Esophagus squamous epithelium (tissue), 5 donors: ENCODE measurements around the gene CHRNA4. TPM values are rescaled to one million over a fixed set of nuclear protein-coding genes. Genes with fewer than 3 reads are reported as not detected.

ENCODE experiments used
- DNase-seq: peaks from one replicate; lab custom pipeline; 2025; lab: John Stamatoyannopoulos, UW
- H3K27ac ChIP-seq, 4 donors: fragments of 200-600 bp; sonication (generic); one replicate each; pipeline ENCODE4 v1.5.1; 2016 to 2019; ENCODE audit warnings: mild to moderate bottlenecking in 1 of 4
- H3K27me3 ChIP-seq, 4 donors: fragments of 200-600 bp; sonication (generic); 1 replicate in 3 of 4; 2 replicates in 1 of 4; pipeline versions ENCODE4 v1.5.1 to v1.6.0; 2017 to 2021; ENCODE audit warnings: antibody characterized with exemption in 1 of 4
- H3K36me3 ChIP-seq, 3 donors: fragments of 200-600 bp; sonication (generic); one replicate each; pipeline ENCODE4 v1.5.1; 2016 to 2019
- H3K4me1 ChIP-seq, 3 donors: fragments of 200-600 bp; sonication (generic); one replicate each; pipeline ENCODE4 v1.5.1; 2017 to 2019
- H3K4me3 ChIP-seq, 4 donors: fragments of 200-600 bp; sonication (generic); 1 replicate in 3 of 4; 2 replicates in 1 of 4; pipeline ENCODE4 v1.5.1; 2016 to 2019; ENCODE audit warnings: mild to moderate bottlenecking in 2 of 4, moderate library complexity in 1 of 4
- H3K9me3 ChIP-seq, 3 donors: fragments of 200-600 bp; sonication (generic); one replicate each; pipeline ENCODE4 v1.5.1; 2016 to 2019
- CTCF ChIP-seq, 6 experiments: fragments of 450-650 bp in 4 of 6; fragments of 200-600 bp in 2 of 6; sonication (generic) in 2 of 6; IDR thresholded peaks; one replicate each; pipeline ENCODE4 v1.5.1; 2016 to 2019; ENCODE audit warnings: antibody characterized with exemption in 6 of 6, mild to moderate bottlenecking in 4 of 6, moderate library complexity in 4 of 6
- POLR2A ChIP-seq, 4 donors: fragments of 450-650 bp; IDR thresholded peaks; one replicate each; pipeline ENCODE4 v1.6.1; 2017; ENCODE audit warnings: antibody characterized with exemption in 4 of 4, mild to moderate bottlenecking in 4 of 4, moderate library complexity in 3 of 4
- WGBS, 2 donors: methylation state at CpG; one replicate each; pipeline ENCODE4 v1.1.5; 2018; 5-methylcytosine and 5-hydroxymethylcytosine counted together
- intact Hi-C: fragments of 100-400 bp; cut with DNase I; formaldehyde crosslinking; loops from one replicate; pipeline ENCODE4 v1.15.0; 2022
- total RNA-seq, 4 donors: library from RNA; depleted of rRNA; stranded (reverse); fragments of >200 nt; gene quantifications; one replicate each; pipeline ENCODE4 v1.1.0, GENCODE V29; 2016
- donor health status: DM: yes; HTN: yes; CAD: no.

CHRNA4 gene
- total RNA-seq, 4 donors from 2014 or later, result not detected

GRCh38 chr20:63387393-63387792, 26.2 kb upstream of the CHRNA4 start:
- peaks cover 0 to 46% (median 0%) of the 10 kb centered on the region in 4 donors for H3K27me3 ChIP-seq
- no peak for DNase-seq
- H3K36me3 ChIP-seq, result no peaks in the 10 kb centered on the region
- TF ChIP-seq CTCF (IDR thresholded peaks at IDR 0.05) (no peak), POLR2A (IDR thresholded peaks at IDR 0.05) (no peak)
- peaks cover 0 to 18% (median 10%) of the 10 kb centered on the region in 3 donors for H3K9me3 ChIP-seq
- H3K4me1 ChIP-seq, result no peaks in the 10 kb centered on the region
- H3K4me3 ChIP-seq, result no peak overlapping the region
- no peak overlapping the region for H3K27ac ChIP-seq
- intact Hi-C loops, result no loop called here
- 91 to 95% methylated on average over 13 of the region's 13 CpGs for WGBS, 2 donors

GRCh38 chr20:63386491-63386890, 25.3 kb upstream of the CHRNA4 start:
- Histone ChIP-seq H3K4me3 (no peak overlapping the region), H3K27me3 (peaks cover 0 to 46% (median 0%) of the 10 kb centered on the region in 4 donors), H3K4me1 (no peaks in the 10 kb centered on the region), H3K36me3 (no peaks in the 10 kb centered on the region), H3K9me3 (peaks cover 0 to 18% (median 10%) of the 10 kb centered on the region in 3 donors), H3K27ac (no peak overlapping the region)
- no peak for DNase-seq
- intact Hi-C loops, result no loop called here
- 86 to 90% methylated on average over 15 to 18 of the region's 18 CpGs for WGBS, 2 donors
- no peak for TF ChIP-seq POLR2A (IDR thresholded peaks at IDR 0.05)
- TF ChIP-seq CTCF (IDR thresholded peaks at IDR 0.05), result no peak

GRCh38 chr20:63385819-63386218, 24.7 kb upstream of the CHRNA4 start:
- H3K9me3 ChIP-seq, result peaks cover 0 to 18% (median 10%) of the 10 kb centered on the region in 3 donors
- H3K36me3 ChIP-seq, result no peaks in the 10 kb centered on the region
- WGBS, 2 donors, result 72 to 82% methylated on average over 6 of the region's 6 CpGs
- no peak for DNase-seq
- H3K4me1 ChIP-seq, result no peaks in the 10 kb centered on the region
- intact Hi-C loops, result no loop called here
- no peak overlapping the region for H3K27ac ChIP-seq
- H3K27me3 ChIP-seq, result peaks cover 0 to 48% (median 0%) of the 10 kb centered on the region in 4 donors
- TF ChIP-seq POLR2A (IDR thresholded peaks at IDR 0.05) (no peak), CTCF (IDR thresholded peaks at IDR 0.05) (no peak)
- no peak overlapping the region for H3K4me3 ChIP-seq

- H3K4me3 ChIP-seq, result no peak overlapping the region
- peaks cover 0 to 14% (median 10%) of the 10 kb centered on the region in 3 donors for H3K9me3 ChIP-seq
- H3K4me1 ChIP-seq, result no peaks in the 10 kb centered on the region
- intact Hi-C loops, result no loop called here
- TF ChIP-seq POLR2A (IDR thresholded peaks at IDR 0.05) (no peak), CTCF (IDR thresholded peaks at IDR 0.05) (no peak)
- DNase-seq, result no peak
- H3K27me3 ChIP-seq, result peaks cover 0 to 61% (median 0%) of the 10 kb centered on the region in 4 donors
- 71 to 82% methylated on average over 11 to 14 of the region's 18 CpGs for WGBS, 2 donors
- no peak overlapping the region for H3K27ac ChIP-seq
- no peaks in the 10 kb centered on the region for H3K36me3 ChIP-seq
Measured at GRCh38 chr20:63384336-63384735, 23.2 kb upstream of the CHRNA4 start.

GRCh38 chr20:63383556-63383955, 22.4 kb upstream of the CHRNA4 start:
- Histone ChIP-seq H3K27ac (no peak overlapping the region), H3K27me3 (peaks cover 0 to 69% (median 0%) of the 10 kb centered on the region in 4 donors), H3K9me3 (peaks cover 0 to 14% (median 10%) of the 10 kb centered on the region in 3 donors), H3K4me3 (no peak overlapping the region), H3K36me3 (no peaks in the 10 kb centered on the region), H3K4me1 (no peaks in the 10 kb centered on the region)
- no peak for TF ChIP-seq CTCF (IDR thresholded peaks at IDR 0.05)
- TF ChIP-seq POLR2A (IDR thresholded peaks at IDR 0.05), result no peak
- DNase-seq, result no peak
- 43 to 68% methylated on average over 8 to 9 of the region's 11 CpGs for WGBS, 2 donors
- intact Hi-C loops, result no loop called here
